A673 (cell line): ENCODE measurements around the gene RNF111. TPM values are rescaled to one million over a fixed set of nuclear protein-coding genes. Genes with fewer than 3 reads are reported as not detected.

ENCODE experiments used
- BruUV-seq: library from RNA; stranded (reverse); fragments of 400-500 nt; replicated peaks from 2 replicates; lab custom pipeline; 2021; lab: Mats Ljungman, UMichigan
- CTCF ChIA-PET: fragments of 300-600 bp; sonication (Branson Sonifier 250); formaldehyde crosslinking; loops from one replicate; lab custom pipeline; 2022; ENCODE audit warnings: antibody characterized with exemption; lab: Charles Lee
- POLR2A ChIA-PET: fragments of 300-600 bp; sonication (Branson Sonifier 250); formaldehyde crosslinking; loops from one replicate; lab custom pipeline; 2022; ENCODE audit warnings: antibody characterized with exemption; ENCODE audit not compliant: low non-redundant PET; lab: Charles Lee
- DNase-seq: peaks from one replicate; pipeline ENCODE4 v3.0.0-alpha.2; 2015; ENCODE audit warnings: low spot score
- H3K27ac ChIP-seq: fragments of 200-600 bp; sonication (generic); 2 replicates; pipeline ENCODE4 v1.5.1; 2016; ENCODE audit warnings: mixed run types, low read depth, mild to moderate bottlenecking, mixed read lengths, antibody characterized with exemption, low read length; ENCODE audit not compliant: poor library complexity, severe bottlenecking
- H3K27me3 ChIP-seq: fragments of 200-600 bp; sonication (generic); replicated peaks from 2 replicates; pipeline ENCODE4 v1.6.1; 2017; ENCODE audit warnings: mixed run types, low read depth, mild to moderate bottlenecking, mixed read lengths, antibody characterized with exemption, low read length; ENCODE audit not compliant: insufficient read depth, poor library complexity
- H3K36me3 ChIP-seq: fragments of 200-600 bp; sonication (generic); 2 replicates; pipeline ENCODE4 v1.6.1; 2016; ENCODE audit warnings: mixed run types, mild to moderate bottlenecking, mixed read lengths, antibody characterized with exemption, low read length; ENCODE audit not compliant: insufficient read depth, poor library complexity, severe bottlenecking
- H3K4me1 ChIP-seq: fragments of 200-600 bp; sonication (generic); 2 replicates; pipeline ENCODE4 v1.6.1; 2017; ENCODE audit warnings: mixed run types, mild to moderate bottlenecking, mixed read lengths, antibody characterized with exemption, low read length; ENCODE audit not compliant: insufficient read depth, poor library complexity, severe bottlenecking
- H3K4me3 ChIP-seq: fragments of 200-600 bp; sonication (generic); 2 replicates; pipeline ENCODE4 v1.5.1; 2016; ENCODE audit warnings: low read depth, mixed run types, mild to moderate bottlenecking, mixed read lengths, low read length; ENCODE audit not compliant: poor library complexity, severe bottlenecking
- H3K9me3 ChIP-seq: fragments of 200-600 bp; sonication (generic); 2 replicates; pipeline ENCODE4 v1.6.1; 2016; ENCODE audit warnings: mixed run types, low read depth, mild to moderate bottlenecking, mixed read lengths, antibody characterized with exemption, low read length; ENCODE audit not compliant: poor library complexity, severe bottlenecking
- CTCF ChIP-seq: fragments of 300-800, 200-600 bp; sonication (generic); conservative IDR thresholded peaks from 2 replicates; pipeline ENCODE4 v1.5.1; 2017; ENCODE audit warnings: low read depth, mild to moderate bottlenecking, antibody characterized with exemption, low read length, moderate library complexity, mixed read lengths
- EZH2 ChIP-seq: fragments of 200-600 bp; sonication (generic); IDR thresholded peaks from 2 replicates; pipeline ENCODE4 v1.6.1; 2017; ENCODE audit warnings: borderline replicate concordance, low read depth, mild to moderate bottlenecking, mixed read lengths, antibody characterized with exemption, low read length; ENCODE audit not compliant: poor library complexity, severe bottlenecking
- intact Hi-C: fragments of 100-400 bp; cut with micrococcal nuclease; formaldehyde crosslinking; loops from one replicate; pipeline ENCODE4 v1.10.0; 2022; ENCODE audit not compliant: unreplicated experiment
- total RNA-seq: library from RNA; stranded (reverse); gene quantifications from 2 replicates; pipeline ENCODE4 v1.2.3, GENCODE V29; 2021

Gene RNF111
- total RNA-seq, 1 experiment from 2014 or later = 34.4 TPM

- Histone ChIP-seq H3K36me3 (peaks cover 66% of the 10 kb centered on the region), H3K27me3 (no peaks in the 10 kb centered on the region), H3K4me1 (no peaks in the 10 kb centered on the region), H3K9me3 (no peaks in the 10 kb centered on the region), H3K4me3 (no peak overlapping the region), H3K27ac (no peak overlapping the region)
- no TSS peak for BruUV-seq
- intact Hi-C loops = no loop called here
- DNase-seq = no peak
- TF ChIP-seq EZH2 (no peak), CTCF (no peak)
- ChIA-PET POLR2A (no interaction called here), CTCF (no interaction called here)
Observed at GRCh38 chr15:59094077-59094476, 106.6 kb downstream of the RNF111 start.

GRCh38 chr15:59096429-59096828 is 109.0 kb downstream of the RNF111 start:
- Histone ChIP-seq H3K9me3 (no peaks in the 10 kb centered on the region), H3K4me1 (no peaks in the 10 kb centered on the region), H3K27ac (no peak overlapping the region), H3K27me3 (no peaks in the 10 kb centered on the region), H3K36me3 (peaks cover 51% of the 10 kb centered on the region), H3K4me3 (no peak overlapping the region)
- intact Hi-C loops = no loop called here
- no TSS peak for BruUV-seq
- TF ChIP-seq EZH2 (no peak), CTCF (no peak)
- no peak for DNase-seq
- ChIA-PET POLR2A (no interaction called here), CTCF (no interaction called here)

- intact Hi-C loops = no loop called here
- ChIA-PET CTCF (no interaction called here), POLR2A (no interaction called here)
- Histone ChIP-seq H3K36me3 (peaks cover 23% of the 10 kb centered on the region), H3K27ac (no peak overlapping the region), H3K9me3 (no peaks in the 10 kb centered on the region), H3K4me3 (no peak overlapping the region), H3K27me3 (no peaks in the 10 kb centered on the region), H3K4me1 (no peaks in the 10 kb centered on the region)
- no TSS peak for BruUV-seq
- no peak for TF ChIP-seq CTCF
- no peak for DNase-seq
Observed at GRCh38 chr15:59099162-59099685, 111.8 kb downstream of the RNF111 start.
